GM21737 (cell line): ENCODE measurements around the gene TLL2.
"Not testable (repeated sequence)": the region's sequence is repeated elsewhere in the genome, so short reads cannot be mapped to it uniquely, and the experiment has no call there.

Experiments
- ATAC-seq: cut with Tn5 transposase; IDR thresholded peaks from one replicate; pipeline ENCODE4 v1.9.1; 2021; ENCODE audit warnings: mild to moderate bottlenecking, moderate library complexity; ENCODE audit not compliant: unreplicated experiment

Gene TLL2

DNA sequence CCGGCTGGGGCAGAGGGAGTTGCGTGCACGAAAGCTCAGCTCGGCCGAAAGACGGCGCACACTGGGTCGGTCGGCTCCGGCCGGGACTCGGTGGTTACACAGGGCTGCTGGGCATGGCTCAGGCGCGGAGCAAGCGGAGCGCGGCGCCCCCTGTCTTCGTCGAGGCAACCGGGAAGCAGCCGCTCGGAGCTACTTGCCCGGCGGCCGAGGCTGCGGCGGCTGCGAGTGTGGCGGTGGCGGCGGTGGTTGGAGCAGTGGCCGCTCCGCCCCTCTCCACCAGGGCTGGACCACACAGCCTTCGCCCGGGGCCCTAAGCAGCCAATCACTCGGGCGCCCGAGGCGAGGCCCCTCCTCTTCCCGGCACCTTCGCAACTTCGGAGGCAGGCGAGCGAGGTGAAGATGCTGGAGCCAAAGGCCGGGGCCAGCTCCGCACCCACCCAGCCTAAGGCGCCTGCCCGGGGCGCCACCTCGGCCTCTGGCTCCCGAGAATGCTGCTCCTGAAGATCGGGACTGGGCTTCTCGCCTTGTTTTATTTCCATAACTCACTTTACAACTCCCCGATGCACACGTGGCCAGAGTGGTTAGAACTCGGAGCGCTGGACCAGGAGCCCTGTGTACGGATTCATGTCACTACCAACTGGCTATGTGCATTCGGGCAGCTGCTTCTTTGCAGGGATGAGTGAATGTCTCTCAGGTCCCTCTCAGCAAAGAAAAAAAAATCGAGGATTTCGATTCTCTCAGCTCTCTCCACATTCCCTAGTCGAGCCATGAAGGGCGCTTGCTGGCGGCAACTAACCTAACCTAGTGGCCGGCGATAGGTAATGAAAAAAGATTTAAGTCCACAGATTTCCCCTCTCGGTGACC lies at the start of gene TLL2:
Gene TLL2, minus strand, starts transcription at position 229 of the 864 bp plus-strand sequence. CDS start 241 bp downstream, outside the sequence.
- ATAC-seq: peak; percentile 76

DNA sequence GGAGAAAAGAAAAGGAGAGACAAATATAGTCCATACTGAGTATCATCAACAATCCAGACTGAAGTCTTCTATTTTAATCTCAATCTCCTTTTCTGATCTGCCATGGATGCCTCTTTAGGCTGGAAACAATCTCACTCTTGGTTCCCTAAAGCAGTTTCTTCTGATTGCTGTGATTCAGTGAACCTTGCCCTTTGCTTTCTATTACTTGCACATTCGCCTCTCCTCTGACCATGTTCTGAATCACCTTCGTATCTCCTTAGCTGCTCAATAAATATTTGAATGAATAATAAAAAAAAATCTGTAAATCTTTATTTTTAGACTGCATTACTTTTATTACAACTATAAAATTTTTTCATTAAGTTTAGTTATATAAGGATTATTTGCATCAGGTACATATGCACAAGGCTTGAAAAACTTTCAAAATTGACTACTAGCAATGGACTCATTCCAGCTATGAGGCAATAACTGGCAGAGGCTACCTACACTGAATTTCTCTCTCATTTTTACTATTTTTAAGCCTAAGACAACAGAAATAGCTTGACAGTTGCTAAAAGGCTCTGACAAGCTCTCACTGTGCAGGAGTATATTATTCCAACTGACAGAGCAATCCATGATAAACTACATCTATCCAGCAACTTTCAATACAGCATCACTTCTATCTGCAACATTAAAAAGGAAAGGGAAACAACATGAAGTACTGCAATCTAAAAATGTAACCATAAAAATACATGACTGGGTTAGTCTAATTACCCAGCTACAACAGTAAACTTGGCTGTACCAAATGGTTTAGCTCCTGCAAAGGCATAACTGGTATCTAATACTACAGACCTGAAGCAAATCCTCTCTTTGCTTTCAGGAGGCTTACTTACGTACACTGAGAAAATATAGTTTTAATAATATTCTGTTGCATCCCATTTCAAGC lies 47.5 kb upstream of the TLL2 start:
- no peak for ATAC-seq

DNA sequence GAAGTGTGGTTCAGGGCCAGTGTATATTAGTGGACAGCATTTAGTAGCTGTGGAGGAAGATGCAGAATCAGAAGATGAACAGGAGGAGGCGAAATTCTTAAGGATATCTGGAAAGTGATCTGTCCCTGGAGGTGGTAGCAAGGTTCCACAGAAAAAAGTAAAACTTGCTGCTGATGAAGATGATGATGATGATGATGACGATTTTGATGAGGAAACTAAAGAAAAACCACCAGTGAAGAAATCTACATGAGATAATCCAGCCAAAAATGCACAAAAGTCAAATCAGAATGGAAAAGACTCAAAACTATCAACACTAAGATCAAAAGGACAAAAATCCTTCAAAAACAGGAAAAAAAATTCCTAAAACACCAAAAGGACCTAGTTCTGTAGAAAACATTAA lies 46.8 kb upstream of the TLL2 start:
- ATAC-seq: no peak

DNA sequence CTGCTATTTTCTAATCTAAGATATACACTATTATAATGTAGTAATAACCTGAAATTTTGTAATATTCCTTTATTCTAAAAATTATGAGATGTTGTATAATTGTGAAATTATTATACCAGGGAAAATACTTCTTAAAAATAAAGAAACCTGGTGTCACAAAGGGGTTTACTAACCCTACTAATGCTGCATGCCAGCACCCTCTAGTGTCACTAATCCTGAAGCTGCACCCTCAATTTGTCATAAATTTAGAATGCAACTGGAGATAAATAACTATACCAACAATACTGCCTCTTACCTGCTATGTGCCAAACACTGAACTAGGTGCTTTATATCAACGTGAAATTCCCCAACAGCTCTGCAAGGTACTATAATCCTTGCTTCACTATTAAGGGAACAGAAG lies 42.3 kb upstream of the TLL2 start:
- ATAC-seq: no peak

DNA sequence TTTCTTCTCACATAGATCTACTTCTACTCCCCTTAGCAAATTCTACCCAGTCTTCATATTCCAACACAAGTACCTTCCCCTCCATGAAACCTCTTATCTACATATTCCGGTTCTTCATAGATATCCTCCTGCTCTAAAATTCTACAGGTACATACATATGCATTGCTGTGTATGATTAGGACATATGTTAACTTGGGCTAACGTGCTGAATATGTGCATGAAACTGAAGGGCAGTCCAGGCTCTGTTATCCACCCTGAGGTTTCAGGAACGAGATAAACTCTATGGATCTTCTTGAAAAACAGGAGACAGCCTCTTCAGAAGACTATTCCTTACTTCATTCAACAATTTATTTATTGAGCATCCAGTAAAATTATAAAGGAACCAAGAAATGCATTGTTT lies 41.6 kb upstream of the TLL2 start:
- no peak for ATAC-seq

DNA sequence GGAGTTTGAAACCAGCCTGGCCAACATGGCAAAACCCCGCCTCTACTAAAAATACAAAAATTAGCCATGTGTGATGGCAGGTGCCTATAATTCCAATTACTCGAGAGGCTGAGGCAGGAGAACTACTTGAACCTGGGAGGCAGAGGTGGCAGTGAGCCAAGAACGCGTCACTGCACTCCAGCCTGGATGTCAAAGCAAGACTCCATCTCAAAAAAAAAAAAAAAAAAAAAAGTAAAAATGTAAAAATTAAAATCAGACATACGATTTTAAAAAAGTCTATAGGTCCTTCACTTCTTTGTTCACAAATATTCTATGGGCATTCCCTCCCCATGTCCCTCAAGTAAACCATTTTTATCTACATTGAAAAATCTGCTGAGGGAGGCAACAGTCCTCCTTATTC lies 34.9 kb upstream of the TLL2 start:
- ATAC-seq: no peak

DNA sequence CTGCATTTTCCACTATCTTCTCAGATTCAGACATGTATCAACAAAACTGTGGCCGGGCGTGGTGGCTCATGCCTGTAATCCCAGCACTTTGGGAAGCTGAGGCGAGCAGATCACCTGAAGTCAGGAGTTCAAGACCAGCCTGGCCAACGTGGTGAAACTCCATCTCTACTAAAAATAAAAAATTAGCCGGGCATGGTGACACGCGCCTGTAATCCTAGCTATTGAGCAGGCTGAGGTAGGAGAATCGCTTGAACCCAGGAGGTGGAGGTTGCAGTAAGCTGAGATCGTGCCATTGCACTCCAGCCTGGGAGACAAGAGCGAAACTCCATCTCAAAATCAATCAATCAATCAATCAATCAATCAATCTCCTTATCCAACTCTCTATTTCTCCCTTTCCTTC lies 31.8 kb upstream of the TLL2 start:
- not testable (repeated sequence) for ATAC-seq

DNA sequence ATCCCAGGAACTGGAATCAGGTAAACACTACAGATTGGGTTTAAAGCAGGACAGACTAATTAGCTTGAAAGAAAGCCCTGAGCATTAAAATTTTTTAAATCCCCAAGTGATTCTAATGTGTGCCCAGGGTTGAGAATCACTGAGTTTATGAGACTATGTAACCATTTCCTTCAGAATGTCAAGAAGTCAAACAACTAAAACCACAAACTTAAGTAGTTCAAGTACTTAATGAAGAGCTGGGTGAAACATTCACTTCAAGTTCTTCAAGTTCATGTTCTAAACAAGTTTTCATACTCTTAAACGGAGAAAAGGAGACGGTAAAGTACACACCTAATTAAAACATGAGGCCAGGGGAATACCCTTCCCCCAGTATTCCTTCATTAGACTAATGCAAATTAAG lies 28.2 kb upstream of the TLL2 start:
- no peak for ATAC-seq

DNA sequence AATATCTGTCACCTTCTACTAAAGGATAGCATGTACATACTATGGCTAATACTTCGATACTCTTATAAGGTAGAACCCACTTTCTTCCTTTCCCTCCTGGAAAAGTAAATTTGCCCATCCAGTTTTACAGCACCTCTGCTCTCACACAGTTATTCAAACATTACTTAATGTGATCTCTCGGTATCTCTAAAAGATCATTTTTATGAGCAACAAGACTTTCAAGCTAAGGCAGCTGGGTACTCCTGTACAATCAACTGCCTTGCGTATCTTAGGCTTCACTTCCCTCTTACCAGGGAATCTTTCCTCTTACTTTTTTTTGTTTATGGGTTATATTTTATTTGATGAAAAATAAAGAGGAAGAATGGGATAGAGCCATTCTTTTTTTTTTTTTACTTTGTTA lies 26.5 kb upstream of the TLL2 start:
- no peak for ATAC-seq

DNA sequence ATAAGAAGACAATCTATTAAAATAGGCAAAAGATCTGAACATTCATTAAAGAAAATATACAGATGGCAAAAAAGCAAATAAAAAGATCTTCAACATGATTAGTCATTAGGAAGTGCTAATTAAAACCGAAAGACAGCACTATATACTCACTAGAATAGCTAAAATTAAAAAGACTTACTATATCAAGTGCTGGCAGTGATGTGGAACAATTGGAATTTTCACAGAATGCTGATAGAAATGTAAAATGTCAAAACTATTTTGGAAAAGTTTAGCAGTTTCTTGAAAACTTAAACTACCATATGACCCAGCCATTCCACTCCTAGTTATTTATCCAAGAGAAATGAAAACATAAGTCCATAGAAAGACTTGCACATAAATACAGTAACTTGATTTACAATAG lies 25.0 kb upstream of the TLL2 start:
- no peak for ATAC-seq

DNA sequence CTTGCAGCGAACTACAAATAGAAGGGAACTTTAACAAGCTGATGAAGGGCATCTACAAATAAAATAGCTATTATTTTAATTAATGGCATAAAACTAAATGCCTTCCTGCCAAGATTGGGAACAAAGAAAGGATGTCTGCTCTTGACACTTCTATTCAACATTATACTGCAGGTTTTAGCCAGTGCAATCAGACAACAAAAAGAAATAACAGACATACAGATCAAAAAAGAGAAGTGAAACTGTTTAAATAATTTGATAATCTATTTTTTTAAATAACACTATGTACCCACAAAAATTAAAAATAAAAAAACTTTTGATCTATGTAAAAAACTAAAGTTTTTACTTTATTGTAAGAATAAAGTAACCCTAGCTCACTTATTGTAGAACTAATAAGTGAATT lies 22.4 kb upstream of the TLL2 start:
- no peak for ATAC-seq

DNA sequence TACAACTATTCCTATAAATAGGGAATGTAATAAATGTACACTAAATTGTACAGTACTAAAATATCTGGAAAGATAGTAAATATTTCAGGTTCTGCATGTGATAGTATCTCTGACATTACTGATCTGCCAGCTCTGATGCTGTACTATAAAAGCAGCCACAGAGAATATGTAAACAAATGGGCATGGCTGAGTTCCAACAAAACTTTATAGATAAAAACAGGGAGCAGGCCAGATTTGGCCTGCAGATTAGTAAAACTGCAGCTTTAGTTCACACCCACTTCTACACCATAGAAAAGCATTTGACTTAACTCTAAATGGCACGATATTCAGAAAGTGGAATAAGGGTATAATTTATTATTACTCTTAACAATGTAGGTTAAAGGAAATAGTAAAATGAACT lies 18.8 kb upstream of the TLL2 start:
- no peak for ATAC-seq

DNA sequence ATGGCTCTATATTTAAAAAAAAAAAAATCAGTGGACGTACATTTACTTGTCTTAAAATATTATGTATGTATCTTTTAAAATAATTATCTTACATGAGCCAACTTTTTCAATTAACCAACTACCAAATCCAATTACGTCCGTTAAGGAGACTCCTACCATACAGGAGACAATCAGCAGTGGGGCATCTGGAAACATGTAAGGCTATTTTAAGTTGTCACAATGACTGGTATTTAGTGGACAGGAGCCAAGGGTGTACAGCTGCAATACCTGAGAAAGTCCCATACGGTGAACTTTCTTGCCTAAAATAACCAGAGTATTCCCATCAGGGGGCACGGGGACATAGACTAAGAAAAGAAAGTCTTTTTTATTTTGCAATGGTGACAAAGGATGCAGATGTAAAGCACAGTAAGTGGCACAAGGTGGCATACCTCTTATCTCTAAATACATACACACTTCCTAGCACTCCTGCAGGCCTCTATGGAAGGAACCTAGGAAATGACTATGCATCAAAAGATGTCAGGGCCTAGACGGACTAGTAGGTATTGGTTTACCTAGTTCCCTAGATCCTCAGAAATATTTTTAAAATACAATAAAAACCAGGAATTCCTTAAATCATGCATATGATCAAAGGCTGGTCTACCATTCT lies 16.0 kb upstream of the TLL2 start:
- ATAC-seq: no peak

DNA sequence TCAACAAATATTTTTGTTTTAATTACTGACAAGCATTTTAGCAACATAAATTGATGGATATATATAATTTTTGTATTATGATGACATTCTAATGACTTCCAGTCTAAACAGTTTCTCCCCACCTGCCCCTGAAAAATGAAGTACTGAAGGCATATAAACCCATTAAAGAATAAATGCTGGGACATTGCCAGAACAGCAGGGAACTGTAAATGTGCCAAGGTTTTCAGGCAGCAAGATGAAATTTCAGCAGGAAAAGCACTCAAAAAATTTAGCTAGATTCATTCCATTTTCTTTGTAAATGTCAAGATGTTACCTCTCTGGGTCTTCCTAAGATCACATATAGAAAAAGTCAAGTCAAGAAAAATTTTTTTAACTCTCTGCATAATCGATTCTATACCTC lies 11.0 kb upstream of the TLL2 start:
- no peak for ATAC-seq

DNA sequence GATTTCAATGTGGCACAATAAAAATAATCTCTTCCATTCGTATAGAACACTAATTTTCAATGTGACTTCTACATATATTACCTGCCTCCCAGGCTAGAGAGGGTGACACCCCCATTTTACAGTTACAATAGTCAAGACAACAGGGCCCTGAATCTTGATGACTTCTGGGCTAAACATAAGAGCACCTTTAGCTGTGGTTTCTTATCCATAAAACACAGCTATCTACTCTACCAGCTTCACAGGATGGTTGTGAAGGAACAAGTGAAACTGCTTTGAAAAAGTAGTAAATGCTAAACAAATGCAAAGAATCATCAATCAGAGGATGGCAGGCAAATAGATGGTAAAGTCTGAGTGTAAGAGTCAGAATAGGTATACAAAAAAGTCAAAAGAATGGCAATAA lies 3.6 kb upstream of the TLL2 start:
- no peak for ATAC-seq

DNA sequence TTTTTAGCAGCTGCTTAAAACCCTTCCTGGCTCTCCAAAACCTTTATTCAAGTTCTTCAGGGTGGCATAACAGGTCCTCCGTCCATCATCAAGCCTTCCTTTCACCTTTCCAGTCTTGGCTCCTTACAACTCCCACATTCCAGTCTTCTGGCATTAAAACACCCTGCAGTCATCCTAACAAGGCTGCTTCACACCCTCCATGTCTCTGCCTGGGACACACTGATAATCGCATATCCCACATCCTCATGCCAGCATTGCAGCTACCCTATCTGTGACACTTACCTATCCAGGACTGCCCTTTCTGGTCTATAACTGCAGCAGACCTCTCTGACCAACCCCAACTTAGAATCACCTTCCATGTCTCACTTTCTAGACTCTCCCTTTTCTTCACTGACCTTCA lies 2.6 kb upstream of the TLL2 start:
- ATAC-seq: no peak

DNA sequence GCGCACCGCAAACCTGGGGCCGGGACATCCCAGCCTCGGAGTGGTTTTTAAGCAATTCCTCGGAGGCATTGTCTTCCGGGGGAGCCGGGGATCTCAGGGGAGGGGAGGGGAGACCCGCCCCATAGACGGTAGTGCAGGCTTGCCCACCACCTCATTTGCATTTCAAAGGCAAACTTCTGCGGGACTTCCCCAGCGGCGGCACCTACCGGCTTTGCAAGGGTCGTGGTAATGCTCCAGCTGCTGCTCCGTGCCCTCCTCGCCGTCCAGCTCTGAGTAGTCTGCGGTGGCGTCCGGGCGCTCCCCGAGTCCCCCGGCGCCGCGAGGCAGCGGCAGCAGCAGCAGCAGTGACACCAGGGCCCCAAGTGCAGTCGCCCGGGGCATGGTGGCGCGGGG lies 425 bp downstream of the TLL2 start:
- peak; percentile 26 for ATAC-seq

DNA sequence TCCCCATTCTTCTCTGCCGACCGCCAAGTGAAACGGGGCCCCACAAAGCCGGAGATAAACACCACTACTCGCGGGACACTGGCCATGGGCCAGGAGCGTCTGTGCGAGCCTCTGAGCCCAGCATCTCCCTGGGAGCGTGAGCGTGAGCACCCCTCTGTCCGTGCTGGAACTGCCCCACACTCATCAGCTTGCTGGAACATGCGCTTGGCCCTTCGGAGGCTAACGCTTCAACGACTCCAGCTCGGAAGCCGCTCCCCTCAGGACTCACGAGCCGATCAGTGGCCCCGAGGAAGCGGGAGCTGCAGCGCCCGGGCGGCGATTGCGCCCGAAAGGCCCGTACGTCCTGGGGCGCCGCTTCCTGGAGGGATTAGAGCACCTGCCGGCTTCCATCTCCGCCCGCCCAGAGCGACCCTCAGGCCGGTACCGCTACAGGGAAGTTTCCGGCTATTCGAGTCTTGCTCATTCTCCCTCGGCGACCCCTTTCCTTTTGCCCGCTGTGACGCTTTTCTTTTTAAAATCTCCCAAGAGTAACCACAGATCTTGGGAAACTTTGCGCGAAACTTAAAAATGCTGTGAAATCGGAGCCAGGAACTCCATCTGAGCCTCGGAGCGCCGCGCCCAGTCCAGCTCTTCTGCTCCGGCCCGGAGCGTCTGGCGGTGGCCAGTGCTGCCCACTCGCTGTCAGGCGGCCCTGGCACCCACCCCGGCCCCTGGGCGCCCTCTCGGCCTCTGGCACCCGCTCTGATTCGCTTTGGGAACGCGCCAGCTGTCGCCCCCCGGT lies 1.0 kb downstream of the TLL2 start:
- ATAC-seq: no peak

DNA sequence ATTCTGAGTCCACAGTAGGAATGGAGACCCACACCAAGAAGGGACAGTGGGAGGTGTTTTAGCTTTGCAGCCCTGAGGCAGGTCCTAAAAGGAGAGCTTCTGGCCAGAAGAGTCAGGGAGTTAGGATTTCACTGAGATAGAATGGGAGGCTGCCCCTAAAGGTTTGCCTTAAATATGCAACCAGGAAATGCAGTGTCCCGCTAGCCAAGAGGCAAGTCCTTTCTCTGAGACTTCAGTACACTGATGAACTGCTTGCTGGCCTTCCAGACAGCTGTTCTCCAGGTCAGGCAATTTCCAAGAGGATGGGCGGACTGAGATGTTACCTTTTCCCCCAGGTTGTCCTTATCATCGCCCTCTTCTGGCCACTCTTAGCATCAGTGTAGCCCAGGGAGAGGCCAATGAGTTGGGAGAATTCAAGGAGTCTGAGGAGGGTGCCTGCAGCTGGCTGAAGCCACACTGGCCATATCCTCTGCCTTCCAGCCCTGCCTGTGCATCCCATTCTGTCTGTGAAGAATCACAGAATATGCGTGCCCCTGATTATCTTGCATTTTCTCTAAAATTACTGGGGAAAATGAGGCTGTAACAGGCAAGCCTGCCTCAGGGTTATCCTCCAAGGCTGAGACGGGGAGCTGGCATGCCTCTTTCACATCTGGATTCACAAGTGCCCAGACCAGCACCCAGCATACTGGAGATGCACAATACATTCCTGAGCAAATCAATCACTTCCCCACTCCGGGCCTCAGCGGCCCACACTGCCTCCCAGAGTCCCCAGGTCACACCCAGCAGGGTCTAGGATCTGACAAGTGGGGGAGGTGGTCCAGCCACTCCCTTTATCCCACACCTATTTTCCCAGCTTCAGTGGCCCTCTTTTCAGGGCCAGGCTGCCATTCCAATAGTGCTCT lies 2.4 kb downstream of the TLL2 start:
- ATAC-seq: no peak
